Nephron (organoid): ENCODE results near the gene STUM.

Source experiments
- H3K27ac Mint-ChIP-seq, 3 experiments: 2 replicates each; pipeline ENCODE4 v1.8.0; 2020; ENCODE audit warnings: mixed read lengths in 3 of 3, mild to moderate bottlenecking in 2 of 3, moderate library complexity in 1 of 3
- H3K27me3 Mint-ChIP-seq: 2 replicates; pipeline ENCODE4 v1.8.0; 2021; ENCODE audit warnings: low read depth, mild to moderate bottlenecking, moderate library complexity, mixed read lengths
- H3K36me3 Mint-ChIP-seq: 2 replicates; pipeline ENCODE4 v1.8.0; 2020; ENCODE audit warnings: low read depth, mixed read lengths
- H3K4me1 Mint-ChIP-seq: 2 replicates; pipeline ENCODE4 v1.8.0; 2020; ENCODE audit warnings: mixed read lengths
- H3K4me3 Mint-ChIP-seq, 3 experiments: 2 replicates each; pipeline ENCODE4 v1.8.0; 2020; ENCODE audit warnings: mild to moderate bottlenecking in 3 of 3, mixed read lengths in 3 of 3, moderate library complexity in 2 of 3
- H3K9me3 Mint-ChIP-seq: 2 replicates; pipeline ENCODE4 v1.8.0; 2020; ENCODE audit warnings: mixed read lengths
- CTCF ChIP-seq, 3 experiments: fragments of 200-600 bp; sonication (generic); IDR thresholded peaks; one replicate each; pipeline ENCODE4 v1.5.0; 2021; ENCODE audit warnings: antibody characterized with exemption in 3 of 3; ENCODE audit not compliant: unreplicated experiment in 3 of 3

STUM gene

GRCh38 chr1:226535666-226536065 is 12.9 kb upstream of the STUM start:
- no peak overlapping the region for H3K4me3 Mint-ChIP-seq
- peaks cover 7% of the 10 kb centered on the region for H3K27me3 Mint-ChIP-seq
- H3K36me3 Mint-ChIP-seq: no peaks in the 10 kb centered on the region
- no peaks in the 10 kb centered on the region for H3K9me3 Mint-ChIP-seq
- peaks cover 30% of the 10 kb centered on the region for H3K4me1 Mint-ChIP-seq
- H3K27ac Mint-ChIP-seq: no peak overlapping the region
- TF ChIP-seq CTCF (IDR thresholded peaks at IDR 0.05; ENCODE audit: unreplicated experiment in 3 of 3): no peak

DNA sequence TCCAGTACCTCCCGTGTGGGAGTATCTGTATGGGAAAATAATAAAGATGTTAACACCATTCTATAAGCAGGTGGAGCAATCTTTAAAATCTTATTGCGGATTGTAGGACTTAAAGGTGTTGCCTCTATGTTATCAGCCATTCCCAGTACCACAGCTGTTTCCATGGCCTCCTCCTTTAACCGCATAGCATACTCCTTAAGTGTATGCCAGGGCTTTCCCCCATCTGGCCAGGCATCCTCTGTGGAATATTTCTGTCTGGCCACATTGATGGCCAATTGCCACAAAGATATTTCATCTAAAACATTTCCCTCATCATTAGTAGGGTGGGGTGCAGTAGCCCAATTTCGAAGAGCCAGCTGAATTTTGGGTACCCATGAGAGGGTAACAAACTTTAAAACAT is 7.3 kb upstream of the STUM start:
- no peaks in the 10 kb centered on the region for H3K9me3 Mint-ChIP-seq

GRCh38 chr1:226541631-226542622 is 6.6 kb upstream of the STUM start:
- Mint-ChIP-seq H3K4me3 (peak overlapping the region in 1 of 3 experiments; percentile 66), H3K27me3 (peaks cover 7% of the 10 kb centered on the region), H3K36me3 (no peaks in the 10 kb centered on the region), H3K27ac (peak overlapping the region; percentile 82 to 92 (median 83)), H3K9me3 (no peaks in the 10 kb centered on the region), H3K4me1 (peaks cover 52% of the 10 kb centered on the region)
- no peak for TF ChIP-seq CTCF (IDR thresholded peaks at IDR 0.05; ENCODE audit: unreplicated experiment in 3 of 3)

More for the DNA sequence above, 7.3 kb upstream of the STUM start:
- Mint-ChIP-seq H3K27me3 (peaks cover 7% of the 10 kb centered on the region), H3K4me3 (no peak overlapping the region), H3K36me3 (no peaks in the 10 kb centered on the region), H3K27ac (no peak overlapping the region), H3K4me1 (peaks cover 45% of the 10 kb centered on the region)
- TF ChIP-seq CTCF (IDR thresholded peaks at IDR 0.05; ENCODE audit: unreplicated experiment in 3 of 3): no peak

DNA sequence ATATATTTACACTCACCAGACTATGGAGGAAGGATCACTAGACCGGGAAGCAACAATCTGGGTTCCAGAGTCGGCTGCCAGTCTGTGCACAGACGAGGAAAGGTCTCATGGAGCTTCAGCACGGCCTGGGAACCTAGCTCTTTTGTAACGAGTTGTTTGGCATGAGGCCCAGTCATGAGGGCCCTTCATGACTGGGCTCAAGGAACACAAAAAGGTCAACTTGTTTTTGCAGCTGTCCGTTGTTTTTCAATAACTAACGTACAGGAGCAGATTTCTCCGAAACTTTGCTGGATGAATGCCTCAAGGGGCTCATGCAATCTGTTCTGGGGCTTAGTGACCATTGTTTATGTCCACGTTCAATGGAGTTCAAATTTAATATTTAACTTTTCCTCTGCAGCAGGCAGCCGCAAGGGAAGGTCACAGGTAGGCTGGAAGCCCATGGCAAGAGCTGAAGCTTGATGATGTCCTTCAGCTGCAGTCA is 5.9 kb upstream of the STUM start:
- Mint-ChIP-seq H3K9me3 (no peaks in the 10 kb centered on the region), H3K27ac (peak overlapping the region; percentile 82 to 92 (median 83)), H3K4me3 (peak overlapping the region in 2 of 3 experiments; percentile 2 to 66), H3K4me1 (peaks cover 58% of the 10 kb centered on the region), H3K27me3 (peaks cover 7% of the 10 kb centered on the region), H3K36me3 (no peaks in the 10 kb centered on the region)
- no peak for TF ChIP-seq CTCF (IDR thresholded peaks at IDR 0.05; ENCODE audit: unreplicated experiment in 3 of 3)

- Mint-ChIP-seq H3K9me3 (no peaks in the 10 kb centered on the region), H3K27ac (peak overlapping the region; percentile 41 to 69 (median 56))
- TF ChIP-seq CTCF (IDR thresholded peaks at IDR 0.05; ENCODE audit: unreplicated experiment in 3 of 3): no peak
Observed at GRCh38 chr1:226545836-226546596, 2.5 kb upstream of the STUM start.

More at GRCh38 chr1:226545836-226546596, 2.5 kb upstream of the STUM start:
- H3K4me3 Mint-ChIP-seq: peak overlapping the region in 2 of 3 experiments; percentile 21 to 71
- H3K4me1 Mint-ChIP-seq: peaks cover 70% of the 10 kb centered on the region
- H3K27me3 Mint-ChIP-seq: peaks cover 23% of the 10 kb centered on the region
- no peaks in the 10 kb centered on the region for H3K36me3 Mint-ChIP-seq
